Astrocyte (in vitro differentiated cells and primary cell): ENCODE data around the gene RAD54L. TPM values are rescaled to one million over a fixed set of nuclear protein-coding genes. Genes with fewer than 3 reads are reported as not detected.
"Not testable (repeated sequence)": the region's sequence is repeated elsewhere in the genome, so short reads cannot be mapped to it uniquely, and the experiment has no call there.

Experiments
- DNase-seq: peaks from one replicate; pipeline ENCODE4 v3.0.0-alpha.2; 2010; ENCODE audit warnings: low read depth
- FAIRE-seq: peaks from 2 replicates; lab custom pipeline; 2011; peaks lifted over from hg19 to GRCh38; lab: Jason Lieb, UNC
- H2AFZ ChIP-seq: 2 replicates; pipeline ENCODE4 v1.6.0; 2012; ENCODE audit warnings: low read depth, low read length, inconsistent platforms
- H3K27ac ChIP-seq: 2 replicates; pipeline ENCODE4 v1.5.1; 2011; ENCODE audit warnings: low read depth, low read length, inconsistent platforms
- H3K27me3 ChIP-seq: 2 replicates; pipeline ENCODE4 v1.6.0; 2011; ENCODE audit warnings: low read length, inconsistent platforms; ENCODE audit not compliant: insufficient read depth
- H3K36me3 ChIP-seq: 2 replicates; pipeline ENCODE4 v1.5.1; 2011; ENCODE audit warnings: low read length, inconsistent platforms; ENCODE audit not compliant: insufficient read depth
- H3K4me1 ChIP-seq: 2 replicates; pipeline ENCODE4 v1.5.1; 2011; ENCODE audit warnings: low read length, inconsistent platforms; ENCODE audit not compliant: insufficient read depth
- H3K4me2 ChIP-seq: 2 replicates; pipeline ENCODE4 v1.6.0; 2012; ENCODE audit warnings: low read length, inconsistent platforms
- H3K4me3 ChIP-seq: 2 replicates; pipeline ENCODE4 v1.5.1; 2011; ENCODE audit warnings: low read depth, mild to moderate bottlenecking, low read length, inconsistent platforms; ENCODE audit not compliant: insufficient read depth
- H3K79me2 ChIP-seq: 2 replicates; pipeline ENCODE4 v1.6.0; 2012; ENCODE audit warnings: mild to moderate bottlenecking, low read length, inconsistent platforms; ENCODE audit not compliant: insufficient read depth
- H3K9ac ChIP-seq: 2 replicates; pipeline ENCODE4 v1.6.0; 2012; ENCODE audit warnings: mild to moderate bottlenecking, low read length, inconsistent platforms
- H3K9me3 ChIP-seq: 2 replicates; pipeline ENCODE4 v1.5.1; 2012; ENCODE audit warnings: low read depth, mild to moderate bottlenecking, low read length, inconsistent platforms; ENCODE audit not compliant: insufficient read depth
- H4K20me1 ChIP-seq: 2 replicates; pipeline ENCODE4 v1.6.0; 2012; ENCODE audit warnings: low read length, inconsistent platforms; ENCODE audit not compliant: insufficient read depth
- H3K27ac Mint-ChIP-seq: one replicate; pipeline ENCODE4 v1.8.0; 2021; ENCODE audit warnings: mild to moderate bottlenecking, mixed read lengths; ENCODE audit not compliant: unreplicated experiment
- H3K27me3 Mint-ChIP-seq: one replicate; pipeline ENCODE4 v1.8.0; 2021; ENCODE audit warnings: low read depth, mixed read lengths; ENCODE audit not compliant: unreplicated experiment
- H3K36me3 Mint-ChIP-seq: one replicate; pipeline ENCODE4 v1.8.0; 2021; ENCODE audit warnings: low read depth, mixed read lengths; ENCODE audit not compliant: unreplicated experiment
- H3K4me1 Mint-ChIP-seq: one replicate; pipeline ENCODE4 v1.8.0; 2021; ENCODE audit warnings: low read depth, mixed read lengths; ENCODE audit not compliant: unreplicated experiment
- H3K4me3 Mint-ChIP-seq: one replicate; pipeline ENCODE4 v1.8.0; 2021; ENCODE audit warnings: mild to moderate bottlenecking, moderate library complexity, mixed read lengths; ENCODE audit not compliant: unreplicated experiment
- H3K9me3 Mint-ChIP-seq: one replicate; pipeline ENCODE4 v1.8.0; 2021; ENCODE audit warnings: mild to moderate bottlenecking, mixed read lengths; ENCODE audit not compliant: unreplicated experiment
- EZH2 ChIP-seq: IDR thresholded peaks from 2 replicates; pipeline ENCODE4 v1.6.1; 2012; ENCODE audit warnings: mild to moderate bottlenecking, low read length, inconsistent platforms; ENCODE audit not compliant: insufficient read depth
- total RNA-seq: library from RNA; stranded (reverse); gene quantifications from 2 replicates; pipeline ENCODE4 v1.2.1, GENCODE V29; 2021
- TF ChIP-seq, protein P1 (sequence below): IDR thresholded peaks from 2 replicates; pipeline ENCODE4 v1.5.1; 2011; ENCODE audit warnings: low read depth, mild to moderate bottlenecking, inconsistent platforms, low read length, moderate library complexity; ENCODE audit not compliant: insufficient read depth

The RAD54L gene
- total RNA-seq, 1 donor from 2014 or later = 2.4 TPM

GRCh38 chr1:46224966-46225365 is 22.6 kb upstream of the RAD54L start:
- Histone ChIP-seq H3K36me3 (no peaks in the 10 kb centered on the region), H3K4me2 (no peak overlapping the region), H3K9ac (no peak overlapping the region), H4K20me1 (no peaks in the 10 kb centered on the region), H3K79me2 (no peaks in the 10 kb centered on the region), H3K4me3 (no peak overlapping the region), H2AFZ (no peak overlapping the region), H3K9me3 (no peaks in the 10 kb centered on the region), H3K4me1 (peaks cover 3% of the 10 kb centered on the region), H3K27me3 (no peaks in the 10 kb centered on the region), H3K27ac (no peak overlapping the region)
- Mint-ChIP-seq H3K4me1 (peaks cover 8% of the 10 kb centered on the region), H3K36me3 (no peaks in the 10 kb centered on the region), H3K27me3 (no peaks in the 10 kb centered on the region), H3K9me3 (no peaks in the 10 kb centered on the region), H3K27ac (no peak overlapping the region), H3K4me3 (no peak overlapping the region)
- FAIRE-seq (no peak), DNase-seq (no peak)
- TF ChIP-seq, protein P1, sequence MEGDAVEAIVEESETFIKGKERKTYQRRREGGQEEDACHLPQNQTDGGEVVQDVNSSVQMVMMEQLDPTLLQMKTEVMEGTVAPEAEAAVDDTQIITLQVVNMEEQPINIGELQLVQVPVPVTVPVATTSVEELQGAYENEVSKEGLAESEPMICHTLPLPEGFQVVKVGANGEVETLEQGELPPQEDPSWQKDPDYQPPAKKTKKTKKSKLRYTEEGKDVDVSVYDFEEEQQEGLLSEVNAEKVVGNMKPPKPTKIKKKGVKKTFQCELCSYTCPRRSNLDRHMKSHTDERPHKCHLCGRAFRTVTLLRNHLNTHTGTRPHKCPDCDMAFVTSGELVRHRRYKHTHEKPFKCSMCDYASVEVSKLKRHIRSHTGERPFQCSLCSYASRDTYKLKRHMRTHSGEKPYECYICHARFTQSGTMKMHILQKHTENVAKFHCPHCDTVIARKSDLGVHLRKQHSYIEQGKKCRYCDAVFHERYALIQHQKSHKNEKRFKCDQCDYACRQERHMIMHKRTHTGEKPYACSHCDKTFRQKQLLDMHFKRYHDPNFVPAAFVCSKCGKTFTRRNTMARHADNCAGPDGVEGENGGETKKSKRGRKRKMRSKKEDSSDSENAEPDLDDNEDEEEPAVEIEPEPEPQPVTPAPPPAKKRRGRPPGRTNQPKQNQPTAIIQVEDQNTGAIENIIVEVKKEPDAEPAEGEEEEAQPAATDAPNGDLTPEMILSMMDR = no peak
- no peak for TF ChIP-seq EZH2

DNA sequence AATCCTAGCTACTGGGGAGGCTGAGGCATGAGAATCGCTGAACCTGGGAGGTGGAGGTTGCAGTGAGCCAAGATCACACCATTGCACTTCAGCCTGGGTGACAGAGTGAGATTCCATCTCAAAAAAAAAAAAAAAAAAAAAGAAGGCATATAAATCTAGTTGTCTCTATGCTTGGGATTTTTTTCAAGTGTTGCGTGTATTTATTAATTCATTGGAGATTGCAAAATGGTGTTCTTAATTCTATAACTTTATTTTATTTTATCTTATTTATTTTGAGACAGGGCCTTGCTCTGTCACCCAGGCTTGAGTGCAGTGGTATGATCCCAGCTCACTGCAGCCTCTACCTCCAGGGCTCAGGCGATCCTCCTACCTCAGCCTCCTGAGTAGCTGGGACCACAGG is 16.3 kb upstream of the RAD54L start:
- H3K4me2 ChIP-seq, H3K27ac ChIP-seq, H3K9ac ChIP-seq, H4K20me1 ChIP-seq, H3K27ac Mint-ChIP-seq, H3K4me3 ChIP-seq, H3K4me1 Mint-ChIP-seq, H3K36me3 ChIP-seq, H3K9me3 ChIP-seq, H3K27me3 ChIP-seq, H3K27me3 Mint-ChIP-seq, H3K36me3 Mint-ChIP-seq, DNase-seq, H3K79me2 ChIP-seq, H3K9me3 Mint-ChIP-seq, FAIRE-seq, H2AFZ ChIP-seq, H3K4me1 ChIP-seq, H3K4me3 Mint-ChIP-seq: not testable (repeated sequence)

- no peaks in the 10 kb centered on the region for H3K27me3 ChIP-seq
- no peak overlapping the region for H3K4me3 ChIP-seq
- H3K9me3 ChIP-seq = peaks cover 2% of the 10 kb centered on the region
- DNase-seq (no peak), FAIRE-seq (no peak)
- no peaks in the 10 kb centered on the region for H3K4me1 Mint-ChIP-seq
- H3K79me2 ChIP-seq = no peaks in the 10 kb centered on the region
- H3K9ac ChIP-seq = no peak overlapping the region
- TF ChIP-seq, protein P1 = no peak
- TF ChIP-seq EZH2 = no peak
- H2AFZ ChIP-seq = no peak overlapping the region
- no peak overlapping the region for H3K4me3 Mint-ChIP-seq
- no peak overlapping the region for H3K27ac ChIP-seq
- H3K4me2 ChIP-seq = no peak overlapping the region
- no peaks in the 10 kb centered on the region for H3K27me3 Mint-ChIP-seq
- H3K9me3 Mint-ChIP-seq = peaks cover 16% of the 10 kb centered on the region
- H3K27ac Mint-ChIP-seq = no peak overlapping the region
- H3K4me1 ChIP-seq = no peaks in the 10 kb centered on the region
- H3K36me3 ChIP-seq = no peaks in the 10 kb centered on the region
- H3K36me3 Mint-ChIP-seq = no peaks in the 10 kb centered on the region
- no peaks in the 10 kb centered on the region for H4K20me1 ChIP-seq
These were observed 10.7 kb upstream of the RAD54L start for GRCh38 chr1:46236882-46237281.

- H3K4me1 ChIP-seq, H3K36me3 Mint-ChIP-seq, H3K4me1 Mint-ChIP-seq, H3K27ac ChIP-seq, H3K27ac Mint-ChIP-seq, H3K27me3 ChIP-seq, H3K4me3 Mint-ChIP-seq, H3K9me3 ChIP-seq, FAIRE-seq, H3K79me2 ChIP-seq, H3K4me2 ChIP-seq, H3K27me3 Mint-ChIP-seq, H3K4me3 ChIP-seq, H4K20me1 ChIP-seq, H2AFZ ChIP-seq, H3K36me3 ChIP-seq, H3K9ac ChIP-seq: not testable (repeated sequence)
- DNase-seq = peak; percentile 38
- peaks cover 16% of the 10 kb centered on the region for H3K9me3 Mint-ChIP-seq
These were observed 8.7 kb upstream of the RAD54L start for GRCh38 chr1:46238865-46239264.

GRCh38 chr1:46241733-46242132 is 5.8 kb upstream of the RAD54L start:
- H3K79me2 ChIP-seq, H2AFZ ChIP-seq, H3K4me3 Mint-ChIP-seq, H3K27me3 ChIP-seq, H3K27me3 Mint-ChIP-seq, H3K4me2 ChIP-seq, H3K27ac ChIP-seq, H3K9me3 ChIP-seq, H3K4me3 ChIP-seq, H3K4me1 Mint-ChIP-seq, H3K36me3 Mint-ChIP-seq, H3K27ac Mint-ChIP-seq, H3K36me3 ChIP-seq, H3K9ac ChIP-seq, FAIRE-seq, H4K20me1 ChIP-seq, H3K4me1 ChIP-seq, DNase-seq: not testable (repeated sequence)
- H3K9me3 Mint-ChIP-seq = peaks cover 16% of the 10 kb centered on the region
